ENCODE measurements around the gene SHC4. TPM values are rescaled to one million over a fixed set of nuclear protein-coding genes. Genes with fewer than 3 reads are reported as not detected.

The SHC4 gene
- total and polyA plus RNA-seq, 2 of the 8 experiments (the other 6 are each of a cell fraction or from before 2014, with no cell fraction given): 0.15 to 0.30 TPM

- Histone ChIP-seq H3K9me3 (ENCODE audit: insufficient read depth in 2 of 2, low read depth in 1 of 2, low read length in 1 of 2) (no peaks in the 10 kb centered on the region), H3K14ac (ENCODE audit: insufficient read length) (no peak overlapping the region), H2BK12ac (ENCODE audit: low read depth, low read length) (no peak overlapping the region), H2BK15ac (ENCODE audit: low read length) (no peak overlapping the region), H3K9ac (replicated peaks in 1 of 4; ENCODE audit: extremely low read depth in 1 of 4, low read depth in 3 of 4, low read length in 3 of 4) (no peak overlapping the region), H3K56ac (replicated peaks; ENCODE audit: insufficient read length, low read depth, low read length) (no peak overlapping the region), H2BK120ac (replicated peaks; ENCODE audit: low read depth, low read length) (no peak overlapping the region), H3K4me2 (ENCODE audit: insufficient read depth in 1 of 2, low read depth in 2 of 2, low read length in 2 of 2) (no peak overlapping the region), H4K5ac (ENCODE audit: insufficient read length, low read depth, low read length) (no peak overlapping the region), H3K23me2 (ENCODE audit: low read depth, low read length) (no peaks in the 10 kb centered on the region), H4K91ac (replicated peaks; ENCODE audit: insufficient read length, low read length) (no peak overlapping the region), H2AFZ (ENCODE audit: low read length) (no peak overlapping the region), H3K23ac (ENCODE audit: insufficient read length) (no peak overlapping the region), H3K4me1 (replicated peaks in 1 of 4; ENCODE audit: control insufficient read depth in 3 of 4, insufficient read depth in 4 of 4, low read length in 3 of 4) (no peaks in the 10 kb centered on the region), H3K36me3 (ENCODE audit: control insufficient read depth in 2 of 4, insufficient read depth in 4 of 4, low read length in 3 of 4) (no peaks in the 10 kb centered on the region), H3K18ac (ENCODE audit: extremely low read depth, low read length) (no peak overlapping the region), H2BK20ac (ENCODE audit: low read length) (no peak overlapping the region), H3K27me3 (replicated peaks in 1 of 4; ENCODE audit: control insufficient read depth in 3 of 4, extremely low read depth in 1 of 4, insufficient read depth in 3 of 4, low read length in 3 of 4) (no peaks in the 10 kb centered on the region), H2BK5ac (ENCODE audit: low read depth, low read length) (no peak overlapping the region), H4K20me1 (replicated peaks in 1 of 2; ENCODE audit: control insufficient read depth in 1 of 2, insufficient read depth in 2 of 2, low read length in 2 of 2) (no peaks in the 10 kb centered on the region), H3K79me2 (ENCODE audit: control insufficient read depth in 1 of 2, insufficient read depth in 2 of 2, low read length in 2 of 2) (no peaks in the 10 kb centered on the region), H3K4me3 (ENCODE audit: extremely low read depth in 1 of 4, insufficient read depth in 2 of 4, low read depth in 3 of 4, low read length in 4 of 4) (no peak overlapping the region), H3K79me1 (ENCODE audit: low read depth, low read length) (no peaks in the 10 kb centered on the region), H3K4ac (replicated peaks; ENCODE audit: insufficient read length, low read depth, low read length) (no peak overlapping the region), H4K8ac (ENCODE audit: extremely low read depth, insufficient read depth, low read length) (no peak overlapping the region), H2AK5ac (ENCODE audit: low read depth, low read length) (no peak overlapping the region), H3K27ac (ENCODE audit: low read depth, low read length) (no peak overlapping the region)
- ChIA-PET POLR2A (ENCODE audit: partially characterized antibody) (interaction anchor here (1.8 kb wide), 1 partner anchor 10 kb away, joined by 6 read pairs; no protein-coding TSS in a partner anchor), CTCF (ENCODE audit: partially characterized antibody) (interaction anchor here (0.6 to 4.1 kb wide), 11 partner anchors 10 to 296 kb away, joined by 3 to 19 read pairs (median 3); partner anchors contain the start of gene EID1)
- TF ChIP-seq CBX5 (IDR thresholded peaks at IDR 0.05; ENCODE audit: low read depth, low read length): no peak
- TF ChIP-seq CEBPB (IDR thresholded peaks at IDR 0.05; ENCODE audit: low read depth, low read length): no peak
- no peak for TF ChIP-seq KDM4A (IDR thresholded peaks at IDR 0.05; ENCODE audit: low read depth, low read length, severe bottlenecking)
- TF ChIP-seq CREB1 (IDR thresholded peaks at IDR 0.05): no peak
- TF ChIP-seq JUND (IDR thresholded peaks at IDR 0.05; ENCODE audit: low read length): no peak
- no peak for TF ChIP-seq CTBP2 (IDR thresholded peaks at IDR 0.05; ENCODE audit: borderline replicate concordance, insufficient read depth, insufficient read length, low read length)
- WGBS, 2 experiments (ENCODE audit: extremely low coverage in 1 of 2, insufficient coverage in 1 of 2, insufficient read length in 1 of 2, insufficient replicate concordance in 2 of 2, low coverage in 1 of 2, low lambda C conversion rate in 2 of 2, missing lambda C conversion rate in 1 of 2): 83% methylated on average over 10 of the region's 10 CpGs; no CpG with 5 or more reads in 1 of the 2 experiments
- FAIRE-seq: no peak
- DNase-seq (ENCODE audit: low read depth in 1 of 2, low spot score in 2 of 2): no peak
These were observed 73.2 kb downstream of the SHC4 start for GRCh38 chr15:48890375-48890972.
